Lower leg skin (tissue), 3 donors: ENCODE data around the gene MAGEA11.

ENCODE experiments used
- CTCF ChIP-seq, 3 donors: fragments of 450-650 bp; IDR thresholded peaks; one replicate each; pipeline ENCODE4 v1.5.1; 2016; ENCODE audit warnings: antibody characterized with exemption in 3 of 3, mild to moderate bottlenecking in 3 of 3, moderate library complexity in 2 of 3
- POLR2A ChIP-seq, 2 donors: fragments of 450-650 bp; IDR thresholded peaks; one replicate each; pipeline ENCODE4 v1.6.1; 2016 to 2017; ENCODE audit warnings: antibody characterized with exemption in 2 of 2, mild to moderate bottlenecking in 1 of 2, moderate library complexity in 1 of 2

- TF ChIP-seq CTCF (IDR thresholded peaks at IDR 0.05) (no peak), POLR2A (IDR thresholded peaks at IDR 0.05) (no peak)
These were observed at the start of gene MAGEA11 for GRCh38 chrX:149711545-149712236.
